GM13977 (cell line): ENCODE data around the gene VPS52.

ENCODE experiments used
- DNase-seq: peaks from one replicate; pipeline ENCODE4 v3.0.0; 2012; ENCODE audit warnings: low spot score
- CTCF ChIP-seq: IDR thresholded peaks from 2 replicates; pipeline ENCODE4 v1.5.1; 2012; ENCODE audit warnings: mild to moderate bottlenecking, control low read depth; ENCODE audit not compliant: insufficient read depth; ENCODE audit errors: extremely low read depth, missing control alignments
- in situ Hi-C: fragments of 300-500 bp; cut with MboI; formaldehyde crosslinking; loops from one replicate; pipeline ENCODE4 v1.12.0; 2022; ENCODE audit warnings: low sequenced_read_pairs, low pct_unique_long_range_greater_than_20kb, mixed read lengths, inconsistent platforms; ENCODE audit not compliant: unreplicated experiment

Gene VPS52

GRCh38 chr6:33205191-33206026 is 66.3 kb downstream of the VPS52 start:
- peak; percentile 46 for TF ChIP-seq CTCF
- in situ Hi-C loops = no loop called here
- DNase-seq = peak; percentile 53

DNA sequence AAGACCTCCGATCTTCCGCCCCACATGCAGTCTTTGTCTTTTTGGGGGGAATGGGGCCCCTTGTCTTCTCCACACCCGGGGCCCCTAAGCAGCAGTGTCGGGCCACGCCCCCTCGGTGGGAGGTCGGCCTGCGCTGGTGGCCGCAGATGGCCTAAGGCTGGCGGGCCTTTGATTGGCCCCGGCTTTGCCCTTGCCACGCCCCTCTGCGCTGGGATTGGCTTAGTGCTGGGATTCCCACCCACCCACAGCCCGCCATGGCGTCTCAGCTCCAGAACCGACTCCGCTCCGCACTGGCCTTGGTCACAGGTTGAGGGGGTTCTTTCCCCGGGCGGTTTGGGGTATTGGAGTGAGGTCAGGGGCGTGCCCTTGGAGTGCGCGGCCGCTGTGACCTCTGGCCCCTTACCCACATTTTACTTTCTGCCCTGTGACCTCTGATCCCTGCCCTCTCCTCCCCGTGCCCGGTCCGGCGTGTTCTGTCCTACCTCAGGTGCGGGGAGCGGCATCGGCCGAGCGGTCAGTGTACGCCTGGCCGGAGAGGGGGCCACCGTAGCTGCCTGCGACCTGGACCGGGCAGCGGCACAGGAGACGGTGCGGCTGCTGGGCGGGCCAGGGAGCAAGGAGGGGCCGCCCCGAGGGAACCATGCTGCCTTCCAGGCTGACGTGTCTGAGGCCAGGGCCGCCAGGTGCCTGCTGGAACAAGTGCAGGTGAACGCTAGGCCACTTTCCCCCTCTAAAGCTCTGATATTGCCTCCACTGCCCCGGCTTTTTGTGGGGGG is 67.1 kb downstream of the VPS52 start, which contains the start of gene HSD17B8:
Gene HSD17B8, plus strand, starts transcription at position 241 of the 776 bp plus-strand sequence. Its CDS starts 14 bp downstream, at position 255.
- no peak for TF ChIP-seq CTCF
- peak; percentile 96 for DNase-seq
- in situ Hi-C loops = no loop called here

GRCh38 chr6:33204165-33204414 is 67.6 kb downstream of the VPS52 start:
- no peak for TF ChIP-seq CTCF
- in situ Hi-C loops = no loop called here
- no peak for DNase-seq

- DNase-seq = no peak
- in situ Hi-C loops = no loop called here
- no peak for TF ChIP-seq CTCF
Observed at GRCh38 chr6:33203443-33204164, 68.1 kb downstream of the VPS52 start.

- no peak for DNase-seq
- no peak for TF ChIP-seq CTCF
- in situ Hi-C loops = no loop called here
Observed at GRCh38 chr6:33202799-33203198, 68.9 kb downstream of the VPS52 start.

DNA sequence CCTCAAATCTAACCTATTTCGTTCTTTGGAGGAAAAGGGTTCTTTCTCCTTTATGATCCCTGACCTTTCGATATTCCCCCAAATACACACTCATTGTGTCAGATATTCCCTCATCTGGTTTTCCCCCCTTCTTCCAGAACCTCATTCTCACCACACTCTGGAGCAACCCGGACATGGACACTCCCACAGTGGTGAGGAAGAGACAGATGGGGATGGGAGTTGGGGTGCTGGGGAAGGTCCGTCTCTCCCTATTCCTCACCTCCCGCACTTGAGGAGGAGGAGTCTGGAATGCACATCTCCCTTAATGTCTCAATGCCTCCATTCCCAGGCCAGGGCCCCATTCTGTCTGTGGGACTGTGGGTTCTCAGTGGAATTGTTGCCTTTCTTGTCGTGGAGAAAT is 69.7 kb downstream of the VPS52 start:
- no peak for TF ChIP-seq CTCF
- DNase-seq = no peak
- in situ Hi-C loops = no loop called here
